Measurements from ENCODE around the gene FSD1L. TPM values are rescaled to one million over a fixed set of nuclear protein-coding genes. Genes with fewer than 3 reads are reported as not detected.

Gene FSD1L
- polyA plus RNA-seq, 2 donors, result 0.33 to 0.41 TPM

- Histone ChIP-seq H3K4me1 (ENCODE audit: control insufficient read depth in 2 of 2, insufficient read depth in 2 of 2, low read length in 1 of 2) (no peaks in the 10 kb centered on the region), H3K36me3 (ENCODE audit: control insufficient read depth in 2 of 2, insufficient read depth in 2 of 2, low read length in 1 of 2) (no peaks in the 10 kb centered on the region), H3K9me3 (ENCODE audit: control insufficient read depth in 2 of 2, insufficient read depth in 1 of 2, low read depth in 1 of 2, low read length in 1 of 2) (no peaks in the 10 kb centered on the region), H3K27ac (ENCODE audit: low read depth in 2 of 2, low read length in 1 of 2) (no peak overlapping the region), H3K4me3 (ENCODE audit: low read depth in 1 of 2, low read length in 2 of 2) (no peak overlapping the region), H3K27me3 (ENCODE audit: control insufficient read depth in 1 of 2, insufficient read depth in 2 of 2, low read length in 2 of 2) (no peaks in the 10 kb centered on the region)
- 92 to 96% methylated on average over 1 of the region's 1 CpG for WGBS, 2 donors
Measured at GRCh38 chr9:105468875-105469274, 21.0 kb downstream of the FSD1L start.

- WGBS, 2 donors, result 96 to 98% methylated on average over 2 of the region's 2 CpGs
- Histone ChIP-seq H3K4me1 (ENCODE audit: control insufficient read depth in 2 of 2, insufficient read depth in 2 of 2, low read length in 1 of 2) (no peaks in the 10 kb centered on the region), H3K27me3 (ENCODE audit: control insufficient read depth in 1 of 2, insufficient read depth in 2 of 2, low read length in 2 of 2) (no peaks in the 10 kb centered on the region), H3K4me3 (ENCODE audit: low read depth in 1 of 2, low read length in 2 of 2) (no peak overlapping the region), H3K36me3 (ENCODE audit: control insufficient read depth in 2 of 2, insufficient read depth in 2 of 2, low read length in 1 of 2) (no peaks in the 10 kb centered on the region), H3K27ac (ENCODE audit: low read depth in 2 of 2, low read length in 1 of 2) (no peak overlapping the region), H3K9me3 (ENCODE audit: control insufficient read depth in 2 of 2, insufficient read depth in 1 of 2, low read depth in 1 of 2, low read length in 1 of 2) (no peaks in the 10 kb centered on the region)
Measured at GRCh38 chr9:105473221-105473620, 25.4 kb downstream of the FSD1L start.

- Histone ChIP-seq H3K27me3 (ENCODE audit: control insufficient read depth in 1 of 2, insufficient read depth in 2 of 2, low read length in 2 of 2) (no peaks in the 10 kb centered on the region), H3K4me3 (ENCODE audit: low read depth in 1 of 2, low read length in 2 of 2) (no peak overlapping the region), H3K9me3 (ENCODE audit: control insufficient read depth in 2 of 2, insufficient read depth in 1 of 2, low read depth in 1 of 2, low read length in 1 of 2) (no peaks in the 10 kb centered on the region), H3K36me3 (ENCODE audit: control insufficient read depth in 2 of 2, insufficient read depth in 2 of 2, low read length in 1 of 2) (no peaks in the 10 kb centered on the region), H3K27ac (ENCODE audit: low read depth in 2 of 2, low read length in 1 of 2) (no peak overlapping the region), H3K4me1 (ENCODE audit: control insufficient read depth in 2 of 2, insufficient read depth in 2 of 2, low read length in 1 of 2) (no peaks in the 10 kb centered on the region)
- 81 to 84% methylated on average over 2 of the region's 2 CpGs for WGBS, 2 donors
Measured at GRCh38 chr9:105475302-105475701, 27.5 kb downstream of the FSD1L start.

GRCh38 chr9:105479846-105480245 is 32.0 kb downstream of the FSD1L start:
- Histone ChIP-seq H3K36me3 (ENCODE audit: control insufficient read depth in 2 of 2, insufficient read depth in 2 of 2, low read length in 1 of 2) (no peaks in the 10 kb centered on the region), H3K4me1 (ENCODE audit: control insufficient read depth in 2 of 2, insufficient read depth in 2 of 2, low read length in 1 of 2) (no peaks in the 10 kb centered on the region), H3K27me3 (ENCODE audit: control insufficient read depth in 1 of 2, insufficient read depth in 2 of 2, low read length in 2 of 2) (no peaks in the 10 kb centered on the region), H3K4me3 (ENCODE audit: low read depth in 1 of 2, low read length in 2 of 2) (no peak overlapping the region), H3K9me3 (ENCODE audit: control insufficient read depth in 2 of 2, insufficient read depth in 1 of 2, low read depth in 1 of 2, low read length in 1 of 2) (no peaks in the 10 kb centered on the region), H3K27ac (ENCODE audit: low read depth in 2 of 2, low read length in 1 of 2) (no peak overlapping the region)

GRCh38 chr9:105483618-105484017 is 35.8 kb downstream of the FSD1L start:
- no peak overlapping the region for H3K4me3 ChIP-seq (ENCODE audit: low read depth in 1 of 2, low read length in 2 of 2)
- no peaks in the 10 kb centered on the region for H3K27me3 ChIP-seq (ENCODE audit: control insufficient read depth in 1 of 2, insufficient read depth in 2 of 2, low read length in 2 of 2)
- no peaks in the 10 kb centered on the region for H3K4me1 ChIP-seq (ENCODE audit: control insufficient read depth in 2 of 2, insufficient read depth in 2 of 2, low read length in 1 of 2)
- H3K36me3 ChIP-seq (ENCODE audit: control insufficient read depth in 2 of 2, insufficient read depth in 2 of 2, low read length in 1 of 2), result no peaks in the 10 kb centered on the region
- no peaks in the 10 kb centered on the region for H3K9me3 ChIP-seq (ENCODE audit: control insufficient read depth in 2 of 2, insufficient read depth in 1 of 2, low read depth in 1 of 2, low read length in 1 of 2)
- no peak overlapping the region for H3K27ac ChIP-seq (ENCODE audit: low read depth in 2 of 2, low read length in 1 of 2)

- 89 to 93% methylated on average over 2 of the region's 2 CpGs for WGBS, 2 donors
- no peaks in the 10 kb centered on the region for H3K9me3 ChIP-seq (ENCODE audit: control insufficient read depth in 2 of 2, insufficient read depth in 1 of 2, low read depth in 1 of 2, low read length in 1 of 2)
- no peaks in the 10 kb centered on the region for H3K27me3 ChIP-seq (ENCODE audit: control insufficient read depth in 1 of 2, insufficient read depth in 2 of 2, low read length in 2 of 2)
- H3K4me3 ChIP-seq (ENCODE audit: low read depth in 1 of 2, low read length in 2 of 2), result no peak overlapping the region
- H3K27ac ChIP-seq (ENCODE audit: low read depth in 2 of 2, low read length in 1 of 2), result no peak overlapping the region
- H3K36me3 ChIP-seq (ENCODE audit: control insufficient read depth in 2 of 2, insufficient read depth in 2 of 2, low read length in 1 of 2), result no peaks in the 10 kb centered on the region
- no peaks in the 10 kb centered on the region for H3K4me1 ChIP-seq (ENCODE audit: control insufficient read depth in 2 of 2, insufficient read depth in 2 of 2, low read length in 1 of 2)
Measured at GRCh38 chr9:105484226-105484625, 36.4 kb downstream of the FSD1L start.

- no peak overlapping the region for H3K4me3 ChIP-seq (ENCODE audit: low read depth in 1 of 2, low read length in 2 of 2)
- no peak overlapping the region for H3K27ac ChIP-seq (ENCODE audit: low read depth in 2 of 2, low read length in 1 of 2)
- no peaks in the 10 kb centered on the region for H3K9me3 ChIP-seq (ENCODE audit: control insufficient read depth in 2 of 2, insufficient read depth in 1 of 2, low read depth in 1 of 2, low read length in 1 of 2)
- no peaks in the 10 kb centered on the region for H3K4me1 ChIP-seq (ENCODE audit: control insufficient read depth in 2 of 2, insufficient read depth in 2 of 2, low read length in 1 of 2)
- no peaks in the 10 kb centered on the region for H3K36me3 ChIP-seq (ENCODE audit: control insufficient read depth in 2 of 2, insufficient read depth in 2 of 2, low read length in 1 of 2)
- no peaks in the 10 kb centered on the region for H3K27me3 ChIP-seq (ENCODE audit: control insufficient read depth in 1 of 2, insufficient read depth in 2 of 2, low read length in 2 of 2)
Measured at GRCh38 chr9:105485131-105485530, 37.3 kb downstream of the FSD1L start.

- WGBS, 2 donors, result 91% methylated on average over 2 of the region's 2 CpGs
- Histone ChIP-seq H3K27me3 (ENCODE audit: control insufficient read depth in 1 of 2, insufficient read depth in 2 of 2, low read length in 2 of 2) (no peaks in the 10 kb centered on the region), H3K9me3 (ENCODE audit: control insufficient read depth in 2 of 2, insufficient read depth in 1 of 2, low read depth in 1 of 2, low read length in 1 of 2) (no peaks in the 10 kb centered on the region), H3K27ac (ENCODE audit: low read depth in 2 of 2, low read length in 1 of 2) (no peak overlapping the region), H3K4me1 (ENCODE audit: control insufficient read depth in 2 of 2, insufficient read depth in 2 of 2, low read length in 1 of 2) (no peaks in the 10 kb centered on the region), H3K4me3 (ENCODE audit: low read depth in 1 of 2, low read length in 2 of 2) (no peak overlapping the region), H3K36me3 (ENCODE audit: control insufficient read depth in 2 of 2, insufficient read depth in 2 of 2, low read length in 1 of 2) (no peaks in the 10 kb centered on the region)
Measured at GRCh38 chr9:105496826-105497225, 49.0 kb downstream of the FSD1L start.

GRCh38 chr9:105497704-105498103 is 49.9 kb downstream of the FSD1L start:
- Histone ChIP-seq H3K27me3 (ENCODE audit: control insufficient read depth in 1 of 2, insufficient read depth in 2 of 2, low read length in 2 of 2) (no peaks in the 10 kb centered on the region), H3K4me3 (ENCODE audit: low read depth in 1 of 2, low read length in 2 of 2) (no peak overlapping the region), H3K27ac (ENCODE audit: low read depth in 2 of 2, low read length in 1 of 2) (no peak overlapping the region)

GRCh38 chr9:105500108-105500766 is 52.4 kb downstream of the FSD1L start:
- H3K4me1 ChIP-seq (ENCODE audit: control insufficient read depth in 2 of 2, insufficient read depth in 2 of 2, low read length in 1 of 2), result no peaks in the 10 kb centered on the region
- H3K27me3 ChIP-seq (ENCODE audit: control insufficient read depth in 1 of 2, insufficient read depth in 2 of 2, low read length in 2 of 2), result no peaks in the 10 kb centered on the region
- H3K36me3 ChIP-seq (ENCODE audit: control insufficient read depth in 2 of 2, insufficient read depth in 2 of 2, low read length in 1 of 2), result no peaks in the 10 kb centered on the region
- WGBS, 2 donors, result 83 to 85% methylated on average over 2 of the region's 2 CpGs
- H3K4me3 ChIP-seq (ENCODE audit: low read depth in 1 of 2, low read length in 2 of 2), result no peak overlapping the region
- H3K27ac ChIP-seq (ENCODE audit: low read depth in 2 of 2, low read length in 1 of 2), result no peak overlapping the region
- no peaks in the 10 kb centered on the region for H3K9me3 ChIP-seq (ENCODE audit: control insufficient read depth in 2 of 2, insufficient read depth in 1 of 2, low read depth in 1 of 2, low read length in 1 of 2)

More at GRCh38 chr9:105497704-105498103, 49.9 kb downstream of the FSD1L start:
- Histone ChIP-seq H3K9me3 (ENCODE audit: control insufficient read depth in 2 of 2, insufficient read depth in 1 of 2, low read depth in 1 of 2, low read length in 1 of 2) (no peaks in the 10 kb centered on the region), H3K36me3 (ENCODE audit: control insufficient read depth in 2 of 2, insufficient read depth in 2 of 2, low read length in 1 of 2) (no peaks in the 10 kb centered on the region), H3K4me1 (ENCODE audit: control insufficient read depth in 2 of 2, insufficient read depth in 2 of 2, low read length in 1 of 2) (no peaks in the 10 kb centered on the region)

Data from esophagus (tissue), 2 donors.